Urinary bladder (tissue), 4 donors: ENCODE data around the gene CYTIP. TPM values are rescaled to one million over a fixed set of nuclear protein-coding genes. Genes with fewer than 3 reads are reported as not detected.
"Not testable (repeated sequence)": the region's sequence is repeated elsewhere in the genome, so short reads cannot be mapped to it uniquely, and the experiment has no call there.

Source experiments
- DNase-seq: peaks from one replicate; pipeline ENCODE4 v3.0.0-alpha.2; 2015; ENCODE audit errors: extremely low spot score
- H3K27ac ChIP-seq: one replicate; pipeline ENCODE4 v1.5.1; 2013; ENCODE audit warnings: low read depth, mild to moderate bottlenecking, moderate library complexity
- H3K36me3 ChIP-seq: one replicate; pipeline ENCODE4 v1.6.1; 2013; ENCODE audit warnings: mild to moderate bottlenecking, moderate library complexity; ENCODE audit not compliant: insufficient read depth
- H3K4me1 ChIP-seq: one replicate; pipeline ENCODE4 v1.6.1; 2013; ENCODE audit warnings: mild to moderate bottlenecking, moderate library complexity; ENCODE audit not compliant: insufficient read depth
- H3K4me3 ChIP-seq: one replicate; pipeline ENCODE4 v1.5.1; 2013; ENCODE audit warnings: low read depth, low read length
- WGBS: extraction: QIAGEN DNeasy Blood & Tissue Kit; methylation state at CpG from one replicate; pipeline ENCODE4 v1.1.7; 2013; 5-methylcytosine and 5-hydroxymethylcytosine counted together
- polyA plus RNA-seq: library from polyadenylated mRNA; stranded (reverse); fragments of 200-250 nt; gene quantifications from one replicate; pipeline ENCODE4 v1.2.3, GENCODE V29; 2013
- total RNA-seq: library from RNA; depleted of rRNA; stranded (reverse); fragments of >200 nt; gene quantifications from one replicate; pipeline ENCODE4 v1.2.3, GENCODE V29; 2014
- donor health status: healthy with polysubstance abuse.
- donor health status: healthy.

CYTIP gene
- total and polyA plus RNA-seq, 2 donors, result 3.4 to 3.5 TPM

DNA sequence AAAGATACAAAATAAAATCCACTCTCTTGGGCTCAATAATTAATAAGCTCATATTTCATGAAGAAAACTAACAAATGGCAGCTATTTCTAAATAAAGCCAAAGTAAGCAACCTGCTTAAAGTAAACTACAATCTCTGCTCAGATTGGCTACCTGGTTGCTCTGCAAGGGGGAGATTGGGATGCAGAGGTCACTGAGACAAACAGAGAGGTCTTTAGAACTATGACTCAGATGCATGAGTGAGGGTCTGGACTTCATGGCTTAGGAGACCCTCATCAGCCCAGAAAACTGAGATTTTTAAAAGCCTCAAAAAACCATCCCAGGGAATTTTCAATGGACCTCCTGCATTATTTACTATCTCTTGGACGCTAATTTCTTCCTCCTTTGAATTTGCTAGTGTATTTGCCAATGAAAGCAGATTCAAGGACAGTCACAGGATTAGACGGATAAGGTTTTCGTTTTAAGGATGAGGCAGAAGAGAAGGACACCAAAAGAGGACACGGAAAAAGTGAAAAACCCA lies 17.4 kb downstream of the CYTIP start:
- no peak for DNase-seq
- Histone ChIP-seq H3K27ac (no peak overlapping the region), H3K4me1 (no peaks in the 10 kb centered on the region), H3K36me3 (no peaks in the 10 kb centered on the region), H3K4me3 (no peak overlapping the region)
- 92% methylated on average over 4 of the region's 4 CpGs for WGBS

GRCh38 chr2:157424374-157424773 lies 19.5 kb downstream of the CYTIP start:
- 62% methylated on average over 1 of the region's 1 CpG for WGBS
- H3K27ac ChIP-seq, result no peak overlapping the region
- DNase-seq, result no peak
- no peaks in the 10 kb centered on the region for H3K4me1 ChIP-seq
- H3K4me3 ChIP-seq, result no peak overlapping the region
- H3K36me3 ChIP-seq, result no peaks in the 10 kb centered on the region

DNA sequence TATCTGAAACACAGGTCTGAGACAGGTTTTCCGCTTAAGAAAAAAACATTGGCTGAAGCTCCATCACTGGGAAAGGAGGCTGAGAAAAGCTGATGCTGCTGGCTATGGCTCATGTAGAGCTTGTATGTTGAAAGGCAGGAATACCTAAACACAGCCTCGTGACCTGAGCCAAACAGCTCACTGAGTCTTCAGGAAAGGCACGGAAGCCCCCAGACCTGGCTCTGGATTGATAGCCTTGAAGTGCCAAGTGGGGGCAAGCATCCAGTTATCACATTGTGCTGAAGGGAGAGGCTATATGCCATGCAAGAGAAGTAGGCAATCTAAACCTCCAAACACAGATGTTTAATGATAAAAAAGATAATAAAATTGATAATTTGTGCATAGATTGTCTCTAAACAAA lies 21.9 kb downstream of the CYTIP start:
- Histone ChIP-seq H3K36me3 (no peaks in the 10 kb centered on the region), H3K4me1 (no peaks in the 10 kb centered on the region), H3K4me3 (no peak overlapping the region), H3K27ac (no peak overlapping the region)
- 82% methylated on average over 3 of the region's 3 CpGs for WGBS
- DNase-seq, result no peak

DNA sequence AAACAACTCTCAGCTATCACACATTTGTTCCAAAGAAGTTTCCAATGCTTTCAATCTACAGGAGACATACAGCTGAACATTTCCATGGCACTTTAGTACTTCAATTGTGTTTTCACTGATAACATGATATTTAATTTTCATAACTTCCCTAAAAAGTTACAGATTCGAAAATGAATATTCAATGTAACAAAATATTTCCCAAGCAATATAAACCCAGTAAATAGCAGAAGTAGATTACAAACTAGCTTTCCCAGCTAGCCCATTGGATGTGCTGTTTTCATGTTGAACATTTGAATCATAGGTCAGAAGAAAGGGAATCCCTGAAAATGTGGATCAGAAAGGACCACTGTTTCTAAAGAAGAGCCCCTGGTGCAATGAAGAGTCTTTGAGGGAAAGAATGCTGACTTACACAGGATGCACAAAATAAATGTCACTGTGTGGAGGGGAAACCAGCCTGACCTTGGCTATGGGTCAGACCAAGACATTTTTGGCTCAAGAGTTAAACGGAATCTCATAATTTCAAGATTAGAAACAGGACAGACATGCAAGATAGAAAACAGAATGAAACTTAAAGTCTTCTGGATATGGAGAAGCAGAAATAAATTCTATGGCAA lies 22.5 kb downstream of the CYTIP start:
- Histone ChIP-seq H3K27ac (no peak overlapping the region), H3K4me3 (no peak overlapping the region), H3K4me1 (no peaks in the 10 kb centered on the region), H3K36me3 (no peaks in the 10 kb centered on the region)
- 65% methylated on average over 2 of the region's 2 CpGs for WGBS
- no peak for DNase-seq

- H3K36me3 ChIP-seq, result no peaks in the 10 kb centered on the region
- no peak overlapping the region for H3K4me3 ChIP-seq
- no peak for DNase-seq
- no peak overlapping the region for H3K27ac ChIP-seq
- no peaks in the 10 kb centered on the region for H3K4me1 ChIP-seq
- 59% methylated on average over 4 of the region's 4 CpGs for WGBS
Observed at GRCh38 chr2:157420771-157421323, 23.0 kb downstream of the CYTIP start.

DNA sequence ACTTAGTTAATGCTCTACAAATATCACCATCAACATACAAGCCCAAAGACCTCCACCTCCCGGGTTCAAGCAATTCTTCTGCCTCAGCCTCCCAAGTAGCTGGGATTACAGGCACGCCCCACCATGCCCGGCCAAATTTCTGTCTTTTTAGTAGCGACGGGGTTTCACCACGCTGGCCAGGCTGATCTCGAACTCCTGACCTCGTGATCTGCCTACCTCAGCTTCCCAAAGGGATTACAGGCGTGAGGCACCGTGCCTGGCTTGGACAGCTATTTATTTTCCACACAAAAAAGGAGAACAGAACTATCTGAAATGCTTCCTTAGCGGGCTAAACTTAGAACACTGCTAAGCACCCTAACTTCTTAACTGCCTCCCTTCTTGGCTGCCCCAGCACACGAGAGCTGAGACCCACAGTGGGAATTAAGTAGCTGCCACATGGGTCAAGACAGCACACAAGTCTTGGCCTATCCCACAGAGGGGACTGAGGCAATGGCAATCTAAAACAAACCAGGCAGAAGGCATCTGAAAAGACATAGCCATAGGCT lies 24.8 kb downstream of the CYTIP start:
- Histone ChIP-seq H3K27ac (no peak overlapping the region), H3K4me1 (no peaks in the 10 kb centered on the region), H3K36me3 (no peaks in the 10 kb centered on the region), H3K4me3 (no peak overlapping the region)
- WGBS, result 81% methylated on average over 12 of the region's 12 CpGs
- no peak for DNase-seq

DNA sequence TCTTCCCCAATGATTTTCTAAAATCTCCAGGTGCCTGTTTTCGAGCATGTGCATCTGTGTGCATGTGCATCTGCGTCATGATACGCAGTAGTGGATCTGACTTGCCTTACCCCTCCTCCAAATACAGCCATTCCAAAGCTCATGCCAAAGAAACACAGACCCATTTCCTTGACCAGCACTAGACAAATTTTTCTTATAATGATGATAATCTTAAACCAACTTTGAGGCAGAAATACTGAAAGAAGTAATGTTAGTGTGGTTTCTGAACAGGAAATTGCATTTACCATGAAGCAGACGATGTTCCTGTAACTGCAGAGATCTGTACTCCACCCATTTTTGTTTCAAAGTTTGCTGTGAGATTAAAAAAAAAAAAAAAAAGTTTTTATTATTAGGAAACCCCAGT lies 25.6 kb downstream of the CYTIP start:
- H3K36me3 ChIP-seq, result no peaks in the 10 kb centered on the region
- H3K27ac ChIP-seq, result no peak overlapping the region
- no peak overlapping the region for H3K4me3 ChIP-seq
- no peak for DNase-seq
- no peaks in the 10 kb centered on the region for H3K4me1 ChIP-seq
- 80% methylated on average over 4 of the region's 4 CpGs for WGBS

DNA sequence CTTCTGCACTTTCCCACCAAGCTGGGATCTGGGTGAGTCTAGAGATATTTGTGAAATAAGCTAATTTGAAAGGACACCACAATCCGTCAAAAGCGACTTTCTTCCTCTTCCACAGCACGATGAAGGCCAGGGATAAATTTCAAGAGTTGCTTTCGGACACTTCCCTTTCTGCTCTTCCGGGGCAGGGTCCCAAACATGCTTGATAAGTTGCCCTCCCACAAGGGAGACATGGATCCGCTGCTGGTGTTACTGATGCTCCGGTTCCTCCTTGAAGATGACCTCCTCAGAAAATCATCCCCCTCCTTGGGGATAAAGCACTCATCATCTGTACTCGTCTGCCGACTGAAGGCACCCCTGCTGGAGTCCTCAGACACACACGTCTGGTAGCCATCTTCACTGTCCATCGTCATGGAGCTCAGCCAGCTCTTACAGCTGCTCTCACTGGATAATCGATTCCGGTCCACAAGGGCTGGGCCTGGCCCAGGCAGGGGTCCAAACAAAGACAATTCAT lies 28.2 kb downstream of the CYTIP start:
- no peaks in the 10 kb centered on the region for H3K36me3 ChIP-seq
- H3K4me1 ChIP-seq, result no peaks in the 10 kb centered on the region
- no peak for DNase-seq
- no peak overlapping the region for H3K27ac ChIP-seq
- WGBS, result 79% methylated on average over 13 of the region's 13 CpGs
- no peak overlapping the region for H3K4me3 ChIP-seq

DNA sequence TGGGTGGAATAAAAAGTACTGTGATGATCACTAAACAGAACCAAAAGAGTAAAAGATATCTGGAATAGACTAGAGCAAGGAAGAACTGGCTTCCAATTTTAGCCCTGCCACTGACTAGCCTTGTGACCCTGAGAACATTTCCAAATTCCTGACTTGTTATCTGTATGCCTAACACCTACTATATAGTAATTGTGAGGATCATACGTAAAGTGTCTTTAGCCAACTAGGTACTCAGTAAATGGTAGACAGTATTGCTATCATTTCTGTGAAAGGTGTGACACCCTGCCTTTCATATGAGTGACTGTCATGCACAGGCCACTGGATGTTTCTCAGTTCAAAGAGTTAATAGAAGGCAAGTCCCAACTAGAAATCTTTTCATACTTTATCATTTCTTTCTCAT lies 29.8 kb downstream of the CYTIP start:
- WGBS, result 86% methylated on average over 1 of the region's 1 CpG
- no peak for DNase-seq
- Histone ChIP-seq H3K4me3 (no peak overlapping the region), H3K36me3 (no peaks in the 10 kb centered on the region), H3K27ac (no peak overlapping the region), H3K4me1 (no peaks in the 10 kb centered on the region)

- Histone ChIP-seq H3K27ac (peak overlapping the region; percentile 10), H3K4me1 (no peaks in the 10 kb centered on the region), H3K4me3 (no peak overlapping the region), H3K36me3 (no peaks in the 10 kb centered on the region)
- DNase-seq, result no peak
- 71% methylated on average over 4 of the region's 4 CpGs for WGBS
Observed at GRCh38 chr2:157413326-157414035, 30.4 kb downstream of the CYTIP start.

DNA sequence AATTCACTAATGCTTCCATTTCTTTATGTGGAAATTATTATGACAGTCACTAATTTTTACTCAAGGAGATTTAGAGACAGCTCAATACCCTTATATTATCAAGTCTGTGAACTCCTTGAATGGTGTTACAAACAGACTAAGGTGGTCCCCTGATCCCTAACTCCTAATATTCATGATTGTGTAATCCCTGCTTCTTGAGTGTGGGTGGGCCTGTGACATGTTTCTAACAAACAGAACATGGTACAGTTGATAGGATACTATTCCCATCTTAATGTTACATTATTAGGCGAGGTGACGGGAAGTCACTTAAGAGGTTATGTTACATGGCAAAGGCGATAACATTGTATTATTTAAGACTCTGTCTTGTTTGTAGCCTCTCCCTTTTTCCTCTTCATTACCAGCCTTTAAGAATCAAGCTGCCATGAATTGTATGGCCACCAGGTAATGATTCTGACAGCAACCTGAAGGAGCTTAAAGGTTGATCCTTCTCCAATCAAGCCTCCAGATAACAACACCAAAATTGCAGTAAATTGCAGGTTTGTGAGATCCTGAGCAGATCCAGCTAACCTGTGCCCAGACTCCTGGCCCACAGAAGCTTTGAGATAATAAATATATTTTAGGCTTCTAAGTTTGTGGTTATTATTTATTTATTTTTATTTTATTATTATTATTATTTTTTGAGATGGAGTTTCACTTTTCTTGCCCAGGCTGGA lies 32.1 kb downstream of the CYTIP start:
- WGBS, result over 99% methylated on average over 3 of the region's 3 CpGs
- H3K27ac ChIP-seq, result no peak overlapping the region
- no peak for DNase-seq
- no peak overlapping the region for H3K4me3 ChIP-seq
- H3K4me1 ChIP-seq, result no peaks in the 10 kb centered on the region
- no peaks in the 10 kb centered on the region for H3K36me3 ChIP-seq

GRCh38 chr2:157405398-157405797 lies 38.5 kb downstream of the CYTIP start:
- not testable (repeated sequence) for DNase-seq, H3K27ac ChIP-seq, H3K4me3 ChIP-seq, H3K4me1 ChIP-seq, H3K36me3 ChIP-seq

GRCh38 chr2:157404363-157404762 lies 39.5 kb downstream of the CYTIP start:
- DNase-seq, result no peak
- WGBS, result 75% methylated on average over 2 of the region's 2 CpGs
- Histone ChIP-seq H3K36me3 (no peaks in the 10 kb centered on the region), H3K4me1 (no peaks in the 10 kb centered on the region), H3K4me3 (no peak overlapping the region), H3K27ac (no peak overlapping the region)
